ENCODE data around the gene PCOLCE2.
"Not testable (repeated sequence)": the region's sequence is repeated elsewhere in the genome, so short reads cannot be mapped to it uniquely, and the experiment has no call there.

DNA sequence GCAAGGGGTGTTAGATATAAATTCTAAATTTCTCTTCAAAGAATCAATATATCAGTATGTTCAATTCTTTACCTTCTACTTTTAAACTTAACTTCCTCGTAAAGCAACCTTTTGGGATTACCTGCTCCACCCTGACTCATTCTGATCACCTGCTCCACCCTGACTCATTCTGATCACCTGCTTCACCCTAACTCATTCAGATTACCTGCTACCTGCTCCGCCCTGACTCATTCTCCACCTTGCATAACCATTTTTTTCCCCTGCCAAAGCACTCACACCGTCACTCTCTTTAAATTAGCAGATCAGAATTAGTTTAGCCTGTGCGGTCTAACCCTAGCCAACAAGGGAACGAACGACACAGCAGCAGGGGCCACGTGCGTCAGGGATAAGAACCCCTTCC lies 20.5 kb downstream of the PCOLCE2 start:
- TF ChIP-seq POLR2AphosphoS5, POLR2A, EP300 (IDR thresholded peaks at IDR 0.05): not testable (repeated sequence)
- TF ChIP-seq, protein P1, sequence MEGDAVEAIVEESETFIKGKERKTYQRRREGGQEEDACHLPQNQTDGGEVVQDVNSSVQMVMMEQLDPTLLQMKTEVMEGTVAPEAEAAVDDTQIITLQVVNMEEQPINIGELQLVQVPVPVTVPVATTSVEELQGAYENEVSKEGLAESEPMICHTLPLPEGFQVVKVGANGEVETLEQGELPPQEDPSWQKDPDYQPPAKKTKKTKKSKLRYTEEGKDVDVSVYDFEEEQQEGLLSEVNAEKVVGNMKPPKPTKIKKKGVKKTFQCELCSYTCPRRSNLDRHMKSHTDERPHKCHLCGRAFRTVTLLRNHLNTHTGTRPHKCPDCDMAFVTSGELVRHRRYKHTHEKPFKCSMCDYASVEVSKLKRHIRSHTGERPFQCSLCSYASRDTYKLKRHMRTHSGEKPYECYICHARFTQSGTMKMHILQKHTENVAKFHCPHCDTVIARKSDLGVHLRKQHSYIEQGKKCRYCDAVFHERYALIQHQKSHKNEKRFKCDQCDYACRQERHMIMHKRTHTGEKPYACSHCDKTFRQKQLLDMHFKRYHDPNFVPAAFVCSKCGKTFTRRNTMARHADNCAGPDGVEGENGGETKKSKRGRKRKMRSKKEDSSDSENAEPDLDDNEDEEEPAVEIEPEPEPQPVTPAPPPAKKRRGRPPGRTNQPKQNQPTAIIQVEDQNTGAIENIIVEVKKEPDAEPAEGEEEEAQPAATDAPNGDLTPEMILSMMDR (IDR thresholded peaks at IDR 0.05) = not testable (repeated sequence)
